SJSA1 (cell line): ENCODE data around the gene SCARB1. TPM values are rescaled to one million over a fixed set of nuclear protein-coding genes. Genes with fewer than 3 reads are reported as not detected.
"Not testable (repeated sequence)": the region's sequence is repeated elsewhere in the genome, so short reads cannot be mapped to it uniquely, and the experiment has no call there.

Experiments
- DNase-seq, 2 experiments: peaks; one replicate each; pipeline ENCODE4 v3.0.0-alpha.2; 2015 to 2020; ENCODE audit warnings: low spot score in 2 of 2, low read depth in 1 of 2
- H3K27ac ChIP-seq: fragments of 250-450 bp; sonication (Bioruptor Pico); 2 replicates; pipeline ENCODE4 v1.5.1; 2020; ENCODE audit warnings: mild to moderate bottlenecking, moderate library complexity
- H3K27me3 ChIP-seq: fragments of 250-450 bp; sonication (Bioruptor Pico); replicated peaks from 2 replicates; pipeline ENCODE4 v1.5.1; 2020; ENCODE audit warnings: mild to moderate bottlenecking, moderate library complexity
- H3K36me3 ChIP-seq: fragments of 250-450 bp; sonication (Bioruptor Pico); 2 replicates; pipeline ENCODE4 v1.5.1; 2020; ENCODE audit warnings: mild to moderate bottlenecking
- H3K4me1 ChIP-seq: fragments of 250-450 bp; sonication (Bioruptor Pico); replicated peaks from 2 replicates; pipeline ENCODE4 v1.6.1; 2021; ENCODE audit warnings: mild to moderate bottlenecking
- H3K4me3 ChIP-seq: fragments of 250-450 bp; sonication (Bioruptor Pico); 2 replicates; pipeline ENCODE4 v1.5.1; 2020; ENCODE audit warnings: mild to moderate bottlenecking
- H3K9me3 ChIP-seq: fragments of 250-450 bp; sonication (Bioruptor Pico); replicated peaks from 2 replicates; pipeline ENCODE4 v1.5.1; 2020; ENCODE audit warnings: mild to moderate bottlenecking
- total RNA-seq: library from RNA; depleted of rRNA; stranded (reverse); fragments of >200 nt; shearing (Covaris generic); gene quantifications from 2 replicates; pipeline ENCODE4 v1.2.3, GENCODE V29; 2014; rRNA removed

The SCARB1 gene
- 12.4 and 15.7 TPM in 2 replicates for total RNA-seq

GRCh38 chr12:124863416-124864325, at the start of gene SCARB1:
Gene SCARB1 (minus strand): TSS chr12:124863864. CDS start chr12:124863720, 144 bp downstream.
- peak; percentile 70 to 79 for DNase-seq
- H3K4me3 ChIP-seq = peak within 1 kb of the TSS; percentile 68
- H3K4me1 ChIP-seq = peaks cover 28% of the 10 kb centered on the region
- H3K9me3 ChIP-seq = no peaks in the 10 kb centered on the region; the same call in 1 of the 2 replicates
- H3K27ac ChIP-seq = peak within 1 kb of the TSS; percentile 66
- H3K27me3 ChIP-seq = no peaks in the 10 kb centered on the region
- no peaks in the 10 kb centered on the region for H3K36me3 ChIP-seq

- Histone ChIP-seq H3K36me3 (peaks cover 30% of the 10 kb centered on the region), H3K4me1 (peaks cover 34% of the 10 kb centered on the region)
- not testable (repeated sequence) for H3K9me3 ChIP-seq, H3K27me3 ChIP-seq, H3K4me3 ChIP-seq, H3K27ac ChIP-seq, DNase-seq
Measured at GRCh38 chr12:124912529-124913287, 49.0 kb upstream of the SCARB1 start.

GRCh38 chr12:124911521-124911920, 47.9 kb upstream of the SCARB1 start:
- not testable (repeated sequence) for H3K9me3 ChIP-seq, H3K4me3 ChIP-seq, H3K27me3 ChIP-seq, DNase-seq, H3K27ac ChIP-seq
- H3K4me1 ChIP-seq = peaks cover 29% of the 10 kb centered on the region
- peaks cover 30% of the 10 kb centered on the region for H3K36me3 ChIP-seq

- peaks cover 9% of the 10 kb centered on the region; the same call in 1 of the 2 replicates for H3K27me3 ChIP-seq
- no peak overlapping the region for H3K27ac ChIP-seq
- no peak for DNase-seq
Measured at GRCh38 chr12:124910561-124911478, 47.2 kb upstream of the SCARB1 start.

GRCh38 chr12:124909831-124910560, 46.3 kb upstream of the SCARB1 start:
- no peaks in the 10 kb centered on the region for H3K9me3 ChIP-seq
- H3K27ac ChIP-seq = no peak overlapping the region
- peaks cover 30% of the 10 kb centered on the region for H3K36me3 ChIP-seq
- H3K4me3 ChIP-seq = no peak overlapping the region
- H3K27me3 ChIP-seq = peaks cover 9% of the 10 kb centered on the region; the same call in 1 of the 2 replicates
- peaks cover 22% of the 10 kb centered on the region for H3K4me1 ChIP-seq
- DNase-seq = no peak

More at GRCh38 chr12:124910561-124911478, 47.2 kb upstream of the SCARB1 start:
- Histone ChIP-seq H3K36me3 (peaks cover 30% of the 10 kb centered on the region), H3K4me1 (peaks cover 24% of the 10 kb centered on the region), H3K4me3 (no peak overlapping the region), H3K9me3 (no peaks in the 10 kb centered on the region)

- peak; percentile 70 to 88 for DNase-seq
- Histone ChIP-seq H3K27ac (no peak overlapping the region), H3K9me3 (no peaks in the 10 kb centered on the region), H3K4me3 (no peak overlapping the region), H3K36me3 (peaks cover 16% of the 10 kb centered on the region), H3K4me1 (peaks cover 30% of the 10 kb centered on the region), H3K27me3 (peaks cover 9% of the 10 kb centered on the region; the same call in 1 of the 2 replicates)
Measured at GRCh38 chr12:124906606-124907261, 43.1 kb upstream of the SCARB1 start.

- Histone ChIP-seq H3K4me1 (peaks cover 20% of the 10 kb centered on the region), H3K36me3 (no peaks in the 10 kb centered on the region), H3K27me3 (no peaks in the 10 kb centered on the region), H3K27ac (peak overlapping the region; percentile 33; the same call in 1 of the 2 replicates), H3K4me3 (no peak overlapping the region), H3K9me3 (no peaks in the 10 kb centered on the region)
- DNase-seq = peak; percentile 73 to 89
Measured at GRCh38 chr12:124904306-124905098, 40.8 kb upstream of the SCARB1 start.

GRCh38 chr12:124902916-124903315, 39.3 kb upstream of the SCARB1 start:
- Histone ChIP-seq H3K4me3 (no peak overlapping the region), H3K36me3 (no peaks in the 10 kb centered on the region), H3K27me3 (no peaks in the 10 kb centered on the region), H3K27ac (no peak overlapping the region), H3K9me3 (no peaks in the 10 kb centered on the region), H3K4me1 (peaks cover 28% of the 10 kb centered on the region)
- DNase-seq = no peak

GRCh38 chr12:124901003-124901402, 37.3 kb upstream of the SCARB1 start:
- Histone ChIP-seq H3K27ac (no peak overlapping the region), H3K4me1 (peaks cover 25% of the 10 kb centered on the region), H3K9me3 (no peaks in the 10 kb centered on the region), H3K36me3 (no peaks in the 10 kb centered on the region), H3K27me3 (no peaks in the 10 kb centered on the region), H3K4me3 (no peak overlapping the region)
- no peak for DNase-seq

GRCh38 chr12:124900345-124900795, 36.7 kb upstream of the SCARB1 start:
- DNase-seq, H3K9me3 ChIP-seq, H3K27ac ChIP-seq, H3K4me3 ChIP-seq, H3K27me3 ChIP-seq, H3K36me3 ChIP-seq: not testable (repeated sequence)
- peaks cover 28% of the 10 kb centered on the region for H3K4me1 ChIP-seq

GRCh38 chr12:124898923-124899294, 35.2 kb upstream of the SCARB1 start:
- H3K27me3 ChIP-seq = no peaks in the 10 kb centered on the region
- no peaks in the 10 kb centered on the region for H3K9me3 ChIP-seq
- H3K4me1 ChIP-seq = peaks cover 28% of the 10 kb centered on the region
- no peaks in the 10 kb centered on the region for H3K36me3 ChIP-seq
- DNase-seq = no peak
- H3K4me3 ChIP-seq = no peak overlapping the region
- H3K27ac ChIP-seq = no peak overlapping the region
